Osteocyte (in vitro differentiated cells): Measurements from ENCODE around the gene KDM5B. TPM values are rescaled to one million over a fixed set of nuclear protein-coding genes. Genes with fewer than 3 reads are reported as not detected.

ENCODE experiments used
- DNase-seq: peaks from one replicate; pipeline ENCODE4 v3.0.0; 2021; ENCODE audit warnings: mixed read lengths; ENCODE audit not compliant: unreplicated experiment; ENCODE audit errors: extremely low spot score
- H3K27ac Mint-ChIP-seq: one replicate; pipeline ENCODE4 v1.8.0; 2021; ENCODE audit warnings: mild to moderate bottlenecking, mixed read lengths; ENCODE audit not compliant: unreplicated experiment
- H3K27me3 Mint-ChIP-seq: one replicate; pipeline ENCODE4 v1.8.0; 2021; ENCODE audit warnings: mixed read lengths; ENCODE audit not compliant: unreplicated experiment
- H3K36me3 Mint-ChIP-seq: one replicate; pipeline ENCODE4 v1.8.0; 2021; ENCODE audit warnings: mixed read lengths; ENCODE audit not compliant: unreplicated experiment
- H3K4me1 Mint-ChIP-seq: one replicate; pipeline ENCODE4 v1.8.0; 2021; ENCODE audit warnings: mixed read lengths; ENCODE audit not compliant: unreplicated experiment
- H3K4me3 Mint-ChIP-seq: one replicate; pipeline ENCODE4 v1.8.0; 2021; ENCODE audit warnings: mild to moderate bottlenecking, moderate library complexity, mixed read lengths; ENCODE audit not compliant: unreplicated experiment
- H3K9me3 Mint-ChIP-seq: one replicate; pipeline ENCODE4 v1.8.0; 2021; ENCODE audit warnings: mixed read lengths; ENCODE audit not compliant: unreplicated experiment
- CTCF ChIP-seq: fragments of 200-600 bp; sonication (generic); IDR thresholded peaks from 2 replicates; pipeline ENCODE4 v1.5.0; 2021; ENCODE audit warnings: antibody characterized with exemption, mild to moderate bottlenecking, moderate library complexity
- total RNA-seq: library from RNA; stranded (reverse); gene quantifications from 2 replicates; pipeline ENCODE4 v1.2.1, GENCODE V29; 2021

KDM5B gene
- total RNA-seq, 1 donor from 2014 or later: 152 TPM

DNA sequence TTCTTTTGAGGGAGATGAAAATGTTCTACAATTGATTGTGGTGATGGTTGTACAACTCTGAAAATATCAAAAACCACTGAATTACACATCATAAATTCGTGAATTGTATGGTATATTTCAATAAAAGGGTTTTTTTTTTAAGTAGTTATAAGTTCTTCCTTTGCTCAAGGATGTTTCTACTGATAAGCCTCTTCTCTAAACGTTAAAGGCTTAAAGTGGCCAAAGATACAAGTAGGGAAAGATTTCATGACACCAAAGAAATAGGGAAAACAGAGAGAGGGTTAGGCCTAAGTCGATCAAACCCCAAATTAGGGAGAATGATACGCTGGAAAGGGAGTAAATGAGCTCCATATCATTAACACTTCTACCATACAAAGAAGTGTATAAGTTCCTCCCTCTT is 4.1 kb downstream of the KDM5B start:
- TF ChIP-seq CTCF: no peak
- H3K4me3 Mint-ChIP-seq: no peak overlapping the region
- H3K27me3 Mint-ChIP-seq: no peaks in the 10 kb centered on the region
- peaks cover 57% of the 10 kb centered on the region for H3K4me1 Mint-ChIP-seq
- peaks cover 1% of the 10 kb centered on the region for H3K36me3 Mint-ChIP-seq
- peak overlapping the region; percentile 31 for H3K27ac Mint-ChIP-seq
- no peaks in the 10 kb centered on the region for H3K9me3 Mint-ChIP-seq
- no peak for DNase-seq

- Mint-ChIP-seq H3K4me1 (peaks cover 51% of the 10 kb centered on the region), H3K27me3 (no peaks in the 10 kb centered on the region), H3K27ac (peak overlapping the region; percentile 65), H3K9me3 (no peaks in the 10 kb centered on the region), H3K4me3 (no peak overlapping the region), H3K36me3 (peaks cover 1% of the 10 kb centered on the region)
- no peak for TF ChIP-seq CTCF
- DNase-seq: peak; percentile 19
These were observed 5.0 kb downstream of the KDM5B start for GRCh38 chr1:202802998-202803932.

GRCh38 chr1:202802034-202802433 is 6.2 kb downstream of the KDM5B start:
- no peaks in the 10 kb centered on the region for H3K9me3 Mint-ChIP-seq
- H3K27me3 Mint-ChIP-seq: no peaks in the 10 kb centered on the region
- H3K4me1 Mint-ChIP-seq: peaks cover 53% of the 10 kb centered on the region
- peaks cover 1% of the 10 kb centered on the region for H3K36me3 Mint-ChIP-seq
- no peak for DNase-seq
- H3K4me3 Mint-ChIP-seq: no peak overlapping the region
- TF ChIP-seq CTCF: no peak
- H3K27ac Mint-ChIP-seq: no peak overlapping the region

DNA sequence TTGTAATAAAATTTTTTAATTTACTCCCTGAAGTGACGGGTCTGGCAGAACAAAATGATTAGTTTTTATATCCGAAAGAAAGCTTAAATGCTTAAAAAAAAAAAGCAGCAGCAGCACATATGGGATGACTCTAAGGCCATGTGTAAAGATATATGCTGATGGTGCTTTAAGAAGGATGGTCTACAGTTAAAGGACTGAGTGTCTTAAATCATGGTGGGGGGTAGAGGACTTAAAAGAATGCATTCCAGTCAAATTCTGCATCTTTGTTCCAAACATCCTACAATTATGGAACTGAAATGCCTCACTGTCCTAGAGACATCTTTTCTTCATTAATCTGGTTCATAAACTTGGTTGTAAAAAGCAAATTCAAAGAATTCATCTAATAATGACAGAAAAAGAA is 7.0 kb downstream of the KDM5B start:
- Mint-ChIP-seq H3K9me3 (no peaks in the 10 kb centered on the region), H3K4me1 (peaks cover 50% of the 10 kb centered on the region), H3K4me3 (no peak overlapping the region), H3K27ac (no peak overlapping the region), H3K27me3 (no peaks in the 10 kb centered on the region), H3K36me3 (peaks cover 1% of the 10 kb centered on the region)
- DNase-seq: no peak
- TF ChIP-seq CTCF: no peak

DNA sequence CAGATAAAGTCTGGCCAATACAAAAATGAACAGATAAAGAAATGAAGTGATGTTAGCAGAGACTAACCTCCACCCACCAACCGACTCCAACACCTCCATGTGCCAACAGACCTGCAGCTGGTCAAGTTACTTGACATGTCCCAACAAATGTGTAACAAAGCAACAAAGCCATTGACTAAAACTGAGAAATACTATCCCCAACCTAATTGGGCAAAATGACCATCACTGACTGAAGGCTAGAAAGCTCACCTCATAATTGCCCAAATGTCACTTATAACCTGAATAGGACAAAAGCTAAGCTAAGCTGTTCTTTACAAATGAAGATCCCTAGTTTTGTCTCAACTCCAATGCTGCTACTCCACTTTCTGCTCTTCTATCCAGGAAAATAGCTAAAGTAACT is 7.5 kb downstream of the KDM5B start:
- DNase-seq: no peak
- Mint-ChIP-seq H3K27ac (no peak overlapping the region), H3K4me1 (peaks cover 46% of the 10 kb centered on the region), H3K4me3 (no peak overlapping the region), H3K36me3 (peaks cover 1% of the 10 kb centered on the region), H3K9me3 (no peaks in the 10 kb centered on the region), H3K27me3 (no peaks in the 10 kb centered on the region)
- no peak for TF ChIP-seq CTCF
